HG03571 (cell line): Measurements from ENCODE around the gene CHMP6.
A peak's percentile ranks its signal among the peaks of the same experiment; 100 is the strongest.
"Not testable (repeated sequence)": the region's sequence is repeated elsewhere in the genome, so short reads cannot be mapped to it uniquely, and the experiment has no call there.

Experiments
- ATAC-seq: cut with Tn5 transposase; IDR thresholded peaks from one replicate; pipeline ENCODE4 v1.9.1; 2021; ENCODE audit not compliant: unreplicated experiment

Gene CHMP6

GRCh38 chr17:81029859-81030258 is 38.2 kb downstream of the CHMP6 start:
- ATAC-seq = no peak

- ATAC-seq = not testable (repeated sequence)
These were observed 38.7 kb downstream of the CHMP6 start for GRCh38 chr17:81030312-81030711.

GRCh38 chr17:81030741-81031565 is 39.3 kb downstream of the CHMP6 start:
- ATAC-seq = no peak

GRCh38 chr17:81031566-81032550 is 40.2 kb downstream of the CHMP6 start:
- no peak for ATAC-seq

GRCh38 chr17:81032641-81033480 is 41.2 kb downstream of the CHMP6 start:
- ATAC-seq = no peak

GRCh38 chr17:81033535-81034167 is 42.0 kb downstream of the CHMP6 start:
- ATAC-seq = no peak

- peak; percentile 5 for ATAC-seq
These were observed 42.6 kb downstream of the CHMP6 start for GRCh38 chr17:81034168-81034777.

- ATAC-seq = peak; percentile 53
These were observed 43.3 kb downstream of the CHMP6 start, which contains the start of gene BAIAP2 for GRCh38 chr17:81034779-81035520. TSS of gene BAIAP2 (plus strand) at chr17:81035151. CDS start at chr17:81035255, 104 bp downstream.

- no peak for ATAC-seq
These were observed 44.0 kb downstream of the CHMP6 start for GRCh38 chr17:81035521-81036196.

GRCh38 chr17:81036197-81036941 is 44.7 kb downstream of the CHMP6 start:
- ATAC-seq = no peak

- no peak for ATAC-seq
These were observed 45.6 kb downstream of the CHMP6 start for GRCh38 chr17:81037026-81037797.

- ATAC-seq = no peak
These were observed 46.4 kb downstream of the CHMP6 start for GRCh38 chr17:81037798-81038733.

GRCh38 chr17:81039096-81039495 is 47.5 kb downstream of the CHMP6 start:
- no peak for ATAC-seq

- ATAC-seq = no peak
These were observed 48.5 kb downstream of the CHMP6 start for GRCh38 chr17:81039854-81040758.

GRCh38 chr17:81040791-81041337 is 49.2 kb downstream of the CHMP6 start:
- ATAC-seq = no peak
